Measurements from ENCODE around the gene CRTC3. TPM values are rescaled to one million over a fixed set of nuclear protein-coding genes. Genes with fewer than 3 reads are reported as not detected.

CRTC3 gene
- total RNA-seq, 1 experiment from 2014 or later: 5.6 TPM

GRCh38 chr15:90576711-90577389, 47.1 kb downstream of the CRTC3 start:
- Histone ChIP-seq H3K4me3 (no peak overlapping the region), H3K9me3 (no peaks in the 10 kb centered on the region), H3K27me3 (no peaks in the 10 kb centered on the region), H3K36me3 (no peaks in the 10 kb centered on the region)
- DNase-seq: no peak

GRCh38 chr15:90579213-90579612, 49.5 kb downstream of the CRTC3 start:
- no peaks in the 10 kb centered on the region for H3K36me3 ChIP-seq
- no peaks in the 10 kb centered on the region for H3K27me3 ChIP-seq
- no peak for DNase-seq
- no peak overlapping the region for H3K4me3 ChIP-seq
- no peaks in the 10 kb centered on the region for H3K9me3 ChIP-seq

- DNase-seq: no peak
- no peak overlapping the region for H3K4me3 ChIP-seq
- no peaks in the 10 kb centered on the region for H3K36me3 ChIP-seq
- H3K27me3 ChIP-seq: no peaks in the 10 kb centered on the region
- no peaks in the 10 kb centered on the region for H3K9me3 ChIP-seq
Observed at GRCh38 chr15:90580099-90580498, 50.4 kb downstream of the CRTC3 start.

- Histone ChIP-seq H3K4me3 (no peak overlapping the region), H3K36me3 (no peaks in the 10 kb centered on the region), H3K9me3 (no peaks in the 10 kb centered on the region), H3K27me3 (no peaks in the 10 kb centered on the region)
- DNase-seq: no peak
Observed at GRCh38 chr15:90580541-90580940, 50.8 kb downstream of the CRTC3 start.

- Histone ChIP-seq H3K4me3 (no peak overlapping the region), H3K36me3 (no peaks in the 10 kb centered on the region), H3K27me3 (no peaks in the 10 kb centered on the region), H3K9me3 (no peaks in the 10 kb centered on the region)
- no peak for DNase-seq
Observed at GRCh38 chr15:90580946-90581345, 51.2 kb downstream of the CRTC3 start.

GRCh38 chr15:90581771-90582352, 52.1 kb downstream of the CRTC3 start:
- no peak for DNase-seq
- no peaks in the 10 kb centered on the region for H3K9me3 ChIP-seq
- H3K27me3 ChIP-seq: no peaks in the 10 kb centered on the region
- no peaks in the 10 kb centered on the region for H3K36me3 ChIP-seq
- no peak overlapping the region for H3K4me3 ChIP-seq

- Histone ChIP-seq H3K9me3 (no peaks in the 10 kb centered on the region), H3K4me3 (no peak overlapping the region), H3K36me3 (no peaks in the 10 kb centered on the region), H3K27me3 (no peaks in the 10 kb centered on the region)
- DNase-seq: no peak
Observed at GRCh38 chr15:90582553-90582952, 52.8 kb downstream of the CRTC3 start.

GRCh38 chr15:90583471-90584252, 53.9 kb downstream of the CRTC3 start:
- H3K9me3 ChIP-seq: no peaks in the 10 kb centered on the region
- no peaks in the 10 kb centered on the region for H3K36me3 ChIP-seq
- H3K4me3 ChIP-seq: no peak overlapping the region
- no peak for DNase-seq
- no peaks in the 10 kb centered on the region for H3K27me3 ChIP-seq

- H3K4me3 ChIP-seq: no peak overlapping the region
- DNase-seq: no peak
- H3K9me3 ChIP-seq: no peaks in the 10 kb centered on the region
- no peaks in the 10 kb centered on the region for H3K36me3 ChIP-seq
- H3K27me3 ChIP-seq: no peaks in the 10 kb centered on the region
Observed at GRCh38 chr15:90584841-90585240, 55.1 kb downstream of the CRTC3 start.

GRCh38 chr15:90585863-90586262, 56.1 kb downstream of the CRTC3 start:
- DNase-seq: no peak
- Histone ChIP-seq H3K36me3 (no peaks in the 10 kb centered on the region), H3K27me3 (no peaks in the 10 kb centered on the region), H3K9me3 (no peaks in the 10 kb centered on the region), H3K4me3 (no peak overlapping the region)

- Histone ChIP-seq H3K4me3 (no peak overlapping the region), H3K9me3 (no peaks in the 10 kb centered on the region), H3K36me3 (no peaks in the 10 kb centered on the region), H3K27me3 (no peaks in the 10 kb centered on the region)
- no peak for DNase-seq
Observed at GRCh38 chr15:90586948-90587347, 57.2 kb downstream of the CRTC3 start.

GRCh38 chr15:90588427-90588826, 58.7 kb downstream of the CRTC3 start:
- Histone ChIP-seq H3K36me3 (no peaks in the 10 kb centered on the region; the same call in 1 of the 2 replicates), H3K9me3 (no peaks in the 10 kb centered on the region), H3K4me3 (no peak overlapping the region), H3K27me3 (no peaks in the 10 kb centered on the region)
- no peak for DNase-seq

- DNase-seq: no peak
- no peaks in the 10 kb centered on the region for H3K27me3 ChIP-seq
- H3K36me3 ChIP-seq: peaks cover 6% of the 10 kb centered on the region
- no peak overlapping the region for H3K4me3 ChIP-seq
- H3K9me3 ChIP-seq: no peaks in the 10 kb centered on the region
Observed at GRCh38 chr15:90591524-90591923, 61.8 kb downstream of the CRTC3 start.

GRCh38 chr15:90592131-90592881, 62.6 kb downstream of the CRTC3 start:
- H3K36me3 ChIP-seq: peaks cover 6% of the 10 kb centered on the region
- H3K9me3 ChIP-seq: no peaks in the 10 kb centered on the region
- no peak overlapping the region for H3K4me3 ChIP-seq
- no peaks in the 10 kb centered on the region for H3K27me3 ChIP-seq
- no peak for DNase-seq

GRCh38 chr15:90593499-90594158, 63.9 kb downstream of the CRTC3 start:
- peaks cover 6% of the 10 kb centered on the region for H3K36me3 ChIP-seq
- no peaks in the 10 kb centered on the region for H3K9me3 ChIP-seq
- H3K4me3 ChIP-seq: no peak overlapping the region
- H3K27me3 ChIP-seq: no peaks in the 10 kb centered on the region
- DNase-seq: no peak

- Histone ChIP-seq H3K4me3 (no peak overlapping the region), H3K9me3 (no peaks in the 10 kb centered on the region), H3K27me3 (no peaks in the 10 kb centered on the region), H3K36me3 (peaks cover 6% of the 10 kb centered on the region)
- no peak for DNase-seq
Observed at GRCh38 chr15:90594301-90594738, 64.6 kb downstream of the CRTC3 start.
